ENCODE data around the gene PTPRM.

DNA sequence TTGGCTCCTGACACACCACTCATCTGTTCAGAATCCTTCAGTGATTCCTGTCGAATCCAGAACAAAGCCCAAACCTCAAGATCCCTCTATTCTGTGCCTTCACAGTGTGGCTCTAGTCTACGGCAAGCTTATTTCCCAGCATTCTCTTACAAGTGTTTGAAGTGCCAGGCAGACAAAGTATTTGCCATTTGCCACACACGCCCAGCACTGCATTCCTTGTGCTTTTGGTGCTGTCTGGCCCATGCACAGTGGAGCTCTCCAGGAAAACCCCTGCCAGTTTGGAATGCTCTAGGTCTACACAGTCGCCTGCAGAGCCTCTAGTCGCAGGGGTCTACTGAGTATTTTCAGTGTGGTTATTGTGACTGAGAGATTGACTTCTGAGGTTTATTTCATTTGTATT, 783.5 kb downstream of the PTPRM start:
- TF ChIP-seq CTCF (conservative IDR thresholded peaks at IDR 0.05; ENCODE audit: low read depth, low read length) = no peak
- no peak for TF ChIP-seq EZH2 (IDR thresholded peaks at IDR 0.05; ENCODE audit: borderline replicate concordance, low read depth, low read length, poor library complexity, severe bottlenecking)
